ENCODE data around the gene MIER2.

MIER2 gene

DNA sequence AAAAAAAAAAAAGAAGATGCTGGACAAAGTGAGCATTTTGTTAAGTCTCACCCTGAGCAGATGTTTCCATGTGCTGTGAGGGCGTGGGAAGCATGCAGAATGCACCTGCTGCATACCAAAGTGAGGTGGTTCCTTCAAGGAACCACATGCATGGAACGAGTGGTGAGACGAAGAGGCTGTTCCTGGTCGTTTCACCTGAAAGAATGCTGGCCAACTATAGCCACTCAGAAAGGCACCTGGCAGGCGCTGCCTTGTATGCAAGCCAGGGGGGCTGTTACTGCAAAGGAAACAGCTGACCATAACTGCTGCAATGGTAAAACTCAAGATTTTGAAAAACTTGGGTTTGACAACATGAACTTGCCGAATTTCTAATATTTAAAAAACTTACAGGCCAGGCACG is 14.7 kb downstream of the MIER2 start:
- Histone ChIP-seq H3K36me3 (replicated peaks; ENCODE audit: insufficient read depth, low read length) (no peaks in the 10 kb centered on the region), H3K4me1 (ENCODE audit: low read length) (no peaks in the 10 kb centered on the region), H3K27me3 (replicated peaks; ENCODE audit: insufficient read depth, low read length) (peaks cover 86% of the 10 kb centered on the region), H3K4me3 (ENCODE audit: low read length) (no peak overlapping the region), H3K79me2 (ENCODE audit: low read length) (no peaks in the 10 kb centered on the region), H3K9me2 (replicated peaks; ENCODE audit: insufficient read depth, low read length) (no peaks in the 10 kb centered on the region), H3K9me3 (replicated peaks; ENCODE audit: insufficient read depth, low read length) (no peaks in the 10 kb centered on the region), H3K9ac (ENCODE audit: low read length) (no peak overlapping the region), H2AFZ (ENCODE audit: low read length) (no peak overlapping the region), H4K20me1 (ENCODE audit: insufficient read depth, low read length) (no peaks in the 10 kb centered on the region), H3F3A (ENCODE audit: insufficient read depth, low read length) (no peaks in the 10 kb centered on the region), H3K4me2 (ENCODE audit: low read depth, low read length) (no peak overlapping the region), H3K27ac (ENCODE audit: low read length) (no peak overlapping the region)
- TF ChIP-seq EZH2 (optimal IDR thresholded peaks at IDR 0.05; ENCODE audit: low read depth, low read length): no peak
- no peak for TF ChIP-seq EZH2phosphoT487 (IDR thresholded peaks at IDR 0.05; ENCODE audit: low read length)
- TF ChIP-seq, protein P1, sequence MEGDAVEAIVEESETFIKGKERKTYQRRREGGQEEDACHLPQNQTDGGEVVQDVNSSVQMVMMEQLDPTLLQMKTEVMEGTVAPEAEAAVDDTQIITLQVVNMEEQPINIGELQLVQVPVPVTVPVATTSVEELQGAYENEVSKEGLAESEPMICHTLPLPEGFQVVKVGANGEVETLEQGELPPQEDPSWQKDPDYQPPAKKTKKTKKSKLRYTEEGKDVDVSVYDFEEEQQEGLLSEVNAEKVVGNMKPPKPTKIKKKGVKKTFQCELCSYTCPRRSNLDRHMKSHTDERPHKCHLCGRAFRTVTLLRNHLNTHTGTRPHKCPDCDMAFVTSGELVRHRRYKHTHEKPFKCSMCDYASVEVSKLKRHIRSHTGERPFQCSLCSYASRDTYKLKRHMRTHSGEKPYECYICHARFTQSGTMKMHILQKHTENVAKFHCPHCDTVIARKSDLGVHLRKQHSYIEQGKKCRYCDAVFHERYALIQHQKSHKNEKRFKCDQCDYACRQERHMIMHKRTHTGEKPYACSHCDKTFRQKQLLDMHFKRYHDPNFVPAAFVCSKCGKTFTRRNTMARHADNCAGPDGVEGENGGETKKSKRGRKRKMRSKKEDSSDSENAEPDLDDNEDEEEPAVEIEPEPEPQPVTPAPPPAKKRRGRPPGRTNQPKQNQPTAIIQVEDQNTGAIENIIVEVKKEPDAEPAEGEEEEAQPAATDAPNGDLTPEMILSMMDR (IDR thresholded peaks at IDR 0.05; ENCODE audit: low read length): no peak
- DNase-seq: no peak

DNA sequence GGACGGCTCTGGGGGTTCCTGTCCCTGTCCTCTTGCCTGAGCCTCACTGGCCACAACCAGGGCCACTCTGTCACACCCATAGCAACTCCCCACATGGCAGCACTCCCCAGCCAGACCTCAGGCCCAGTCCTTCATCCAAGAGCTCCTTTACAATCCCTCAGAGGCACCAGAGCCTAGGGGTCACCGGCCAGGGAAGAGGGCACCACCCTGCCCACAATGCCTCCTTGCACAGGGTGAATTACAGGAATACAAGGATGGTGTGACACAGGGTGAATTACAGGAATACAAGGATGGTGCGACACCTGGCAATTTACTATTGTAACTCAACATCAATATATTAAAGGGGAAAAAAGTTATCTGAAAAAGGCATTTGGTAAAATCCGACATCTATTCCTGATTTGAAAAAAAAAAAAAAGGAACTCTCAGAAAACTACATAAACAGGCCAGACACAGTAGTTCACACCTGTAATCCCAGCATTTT is 16.5 kb downstream of the MIER2 start:
- no peaks in the 10 kb centered on the region for H3K79me2 ChIP-seq (ENCODE audit: low read length)
- peaks cover 87% of the 10 kb centered on the region for H3K27me3 ChIP-seq (replicated peaks; ENCODE audit: insufficient read depth, low read length)
- H3F3A ChIP-seq (ENCODE audit: insufficient read depth, low read length): no peaks in the 10 kb centered on the region
- no peak overlapping the region for H2AFZ ChIP-seq (ENCODE audit: low read length)
- H3K9ac ChIP-seq (ENCODE audit: low read length): no peak overlapping the region
- no peaks in the 10 kb centered on the region for H4K20me1 ChIP-seq (ENCODE audit: insufficient read depth, low read length)
- TF ChIP-seq EZH2phosphoT487 (IDR thresholded peaks at IDR 0.05; ENCODE audit: low read length) (no peak), EZH2 (optimal IDR thresholded peaks at IDR 0.05; ENCODE audit: low read depth, low read length) (no peak)
- TF ChIP-seq, protein P1 (IDR thresholded peaks at IDR 0.05; ENCODE audit: low read length): no peak
- no peaks in the 10 kb centered on the region for H3K9me2 ChIP-seq (replicated peaks; ENCODE audit: insufficient read depth, low read length)
- H3K36me3 ChIP-seq (replicated peaks; ENCODE audit: insufficient read depth, low read length): no peaks in the 10 kb centered on the region
- no peaks in the 10 kb centered on the region for H3K4me1 ChIP-seq (ENCODE audit: low read length)
- DNase-seq: no peak
- H3K4me3 ChIP-seq (ENCODE audit: low read length): no peak overlapping the region
- H3K4me2 ChIP-seq (ENCODE audit: low read depth, low read length): no peak overlapping the region
- H3K9me3 ChIP-seq (replicated peaks; ENCODE audit: insufficient read depth, low read length): no peaks in the 10 kb centered on the region
- no peak overlapping the region for H3K27ac ChIP-seq (ENCODE audit: low read length)

DNA sequence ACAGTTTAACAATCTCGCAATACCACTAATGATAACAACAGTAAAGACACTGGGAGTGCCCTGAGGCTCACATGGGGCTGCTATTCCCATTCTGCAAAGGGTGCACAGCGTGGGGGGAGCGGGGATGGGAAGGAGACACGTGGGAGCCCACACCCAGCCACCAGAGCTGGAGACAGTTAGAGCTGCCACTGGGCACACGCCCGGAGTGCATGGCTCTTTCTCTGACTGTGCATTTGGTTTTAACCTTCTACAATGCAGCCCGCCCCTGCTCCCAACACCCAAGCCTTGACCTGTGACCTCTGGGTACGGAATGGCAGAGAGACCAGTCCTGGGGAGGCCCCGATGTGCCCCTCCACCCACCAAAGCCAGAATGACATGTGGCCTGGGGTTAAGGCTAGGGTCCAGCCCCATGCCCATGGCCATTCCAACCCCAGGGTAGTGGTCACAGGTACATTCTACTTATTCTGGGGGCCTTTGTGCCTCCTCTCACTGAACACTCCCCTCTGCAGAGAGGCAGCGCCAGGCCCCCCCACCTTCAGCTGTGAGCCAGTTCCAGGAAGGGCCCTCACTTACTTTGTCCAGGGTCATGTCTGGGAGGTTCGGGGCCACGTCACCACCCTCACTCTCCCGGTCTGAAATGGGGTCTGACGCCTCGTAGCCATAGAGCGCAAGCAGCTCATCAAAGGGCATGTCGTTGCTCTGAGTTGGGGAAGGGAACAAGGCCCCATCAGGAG is 17.1 kb downstream of the MIER2 start:
- Histone ChIP-seq H3K9ac (ENCODE audit: low read length) (no peak overlapping the region), H3K79me2 (ENCODE audit: low read length) (no peaks in the 10 kb centered on the region), H3K27me3 (replicated peaks; ENCODE audit: insufficient read depth, low read length) (peaks cover 93% of the 10 kb centered on the region), H3K27ac (ENCODE audit: low read length) (no peak overlapping the region), H3K9me3 (replicated peaks; ENCODE audit: insufficient read depth, low read length) (no peaks in the 10 kb centered on the region), H3K36me3 (replicated peaks; ENCODE audit: insufficient read depth, low read length) (no peaks in the 10 kb centered on the region), H4K20me1 (ENCODE audit: insufficient read depth, low read length) (no peaks in the 10 kb centered on the region), H3F3A (ENCODE audit: insufficient read depth, low read length) (no peaks in the 10 kb centered on the region), H3K9me2 (replicated peaks; ENCODE audit: insufficient read depth, low read length) (no peaks in the 10 kb centered on the region), H2AFZ (ENCODE audit: low read length) (no peak overlapping the region), H3K4me3 (ENCODE audit: low read length) (no peak overlapping the region), H3K4me2 (ENCODE audit: low read depth, low read length) (no peak overlapping the region), H3K4me1 (ENCODE audit: low read length) (no peaks in the 10 kb centered on the region)
- no peak for DNase-seq
- TF ChIP-seq EZH2phosphoT487 (IDR thresholded peaks at IDR 0.05; ENCODE audit: low read length) (no peak), EZH2 (optimal IDR thresholded peaks at IDR 0.05; ENCODE audit: low read depth, low read length) (no peak)
- TF ChIP-seq, protein P1 (IDR thresholded peaks at IDR 0.05; ENCODE audit: low read length): no peak

Measured in MM.1S (cell line).